Stomach smooth muscle (tissue), 2 donors: ENCODE data around the gene HP1BP3.
A peak's percentile ranks its signal among the peaks of the same experiment; 100 is the strongest.
"Not testable (repeated sequence)": the region's sequence is repeated elsewhere in the genome, so short reads cannot be mapped to it uniquely, and the experiment has no call there.

Experiments used
- H3K27ac ChIP-seq: one replicate; pipeline ENCODE4 v1.7.0; 2013; ENCODE audit warnings: mild to moderate bottlenecking, low read length, inconsistent platforms
- H3K27me3 ChIP-seq, 2 donors: one replicate each; pipeline ENCODE4 v1.7.0; 2013; ENCODE audit warnings: low read length in 2 of 2; ENCODE audit not compliant: insufficient read depth in 2 of 2, control insufficient read depth in 1 of 2
- H3K36me3 ChIP-seq, 2 donors: one replicate each; pipeline ENCODE4 v1.7.0; 2013; ENCODE audit warnings: low read length in 2 of 2; ENCODE audit not compliant: control insufficient read depth in 2 of 2, insufficient read depth in 2 of 2
- H3K4me1 ChIP-seq: one replicate; pipeline ENCODE4 v1.7.0; 2013; ENCODE audit warnings: low read length; ENCODE audit not compliant: control insufficient read depth, insufficient read depth
- H3K4me3 ChIP-seq, 2 donors: one replicate each; pipeline ENCODE4 v1.7.0; 2013; ENCODE audit warnings: low read length in 2 of 2
- H3K9ac ChIP-seq, 2 donors: one replicate each; pipeline ENCODE4 v1.7.0; 2013; ENCODE audit warnings: low read length in 2 of 2, mild to moderate bottlenecking in 1 of 2
- H3K9me3 ChIP-seq, 2 donors: one replicate each; pipeline ENCODE4 v1.7.0; 2013; ENCODE audit warnings: low read length in 2 of 2; ENCODE audit not compliant: control insufficient read depth in 2 of 2
- donor health status: healthy.
- donor health status: Pancreatic carcinoma.

HP1BP3 gene

DNA sequence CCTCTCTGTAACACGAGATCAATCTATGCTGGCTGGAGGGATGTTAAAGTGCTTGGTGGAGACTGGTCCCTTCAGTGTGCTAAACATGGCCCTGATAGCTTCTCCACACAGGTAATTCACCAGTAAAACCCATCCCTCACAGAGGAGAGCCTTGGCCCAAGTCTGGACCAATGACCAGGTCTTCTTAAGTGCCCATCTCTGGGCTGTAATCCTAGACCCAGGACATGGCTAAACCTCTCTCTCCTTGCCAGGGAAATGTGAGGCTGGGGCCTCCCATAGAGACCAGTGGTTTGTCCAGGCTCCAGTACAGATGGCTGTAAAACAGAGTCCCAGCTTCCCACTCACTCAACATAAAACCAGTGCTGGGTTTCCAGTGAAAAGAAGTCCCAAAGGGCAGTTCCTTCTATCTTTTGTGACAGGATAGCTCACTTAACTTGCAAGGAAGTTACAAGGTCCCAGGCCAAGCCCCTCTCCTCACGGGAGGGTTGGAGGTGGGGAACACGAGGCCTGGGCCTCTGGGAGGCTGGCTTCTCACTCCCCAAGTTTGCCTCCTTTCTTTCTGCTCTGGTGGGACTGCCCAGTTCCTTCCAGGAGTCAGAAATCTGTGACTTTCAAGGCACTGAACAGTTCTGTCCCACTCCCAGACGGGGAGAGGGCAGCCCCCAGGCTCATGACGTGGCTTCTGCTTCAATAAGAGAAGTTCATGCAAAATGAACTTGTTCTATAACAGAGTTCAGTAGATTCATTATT is 67.1 kb downstream of the HP1BP3 start:
- Histone ChIP-seq H3K4me3 (no peak overlapping the region), H3K36me3 (no peaks in the 10 kb centered on the region)

DNA sequence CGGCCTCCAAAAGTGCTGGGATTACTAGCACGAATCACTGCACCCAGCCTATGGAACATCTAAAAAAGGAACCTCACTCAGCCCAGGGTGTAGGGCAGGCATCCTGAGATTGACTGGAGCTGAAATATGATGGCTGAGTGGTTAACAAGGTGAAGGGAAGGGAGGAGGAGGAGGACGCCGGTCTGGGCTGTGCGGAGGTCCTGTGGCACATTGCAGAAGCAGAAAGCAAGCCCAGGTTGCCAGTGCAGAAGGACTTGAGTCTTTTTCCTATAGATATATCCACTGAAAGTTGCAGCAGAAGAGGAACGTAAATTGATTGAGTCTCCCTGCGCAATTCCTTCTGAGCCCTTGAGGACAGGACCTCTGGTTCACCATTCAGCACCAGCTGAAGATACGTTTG is 67.8 kb downstream of the HP1BP3 start:
- Histone ChIP-seq H3K9me3 (no peaks in the 10 kb centered on the region), H3K27me3 (peaks cover 10 to 14% of the 10 kb centered on the region in 2 donors), H3K9ac (no peak overlapping the region)

More for the DNA sequence above, 67.1 kb downstream of the HP1BP3 start:
- no peaks in the 10 kb centered on the region for H3K9me3 ChIP-seq
- no peak overlapping the region for H3K9ac ChIP-seq
- peaks cover 11% of the 10 kb centered on the region for H3K4me1 ChIP-seq
- H3K27me3 ChIP-seq: peaks cover 10 to 14% of the 10 kb centered on the region in 2 donors
- no peak overlapping the region for H3K27ac ChIP-seq

DNA sequence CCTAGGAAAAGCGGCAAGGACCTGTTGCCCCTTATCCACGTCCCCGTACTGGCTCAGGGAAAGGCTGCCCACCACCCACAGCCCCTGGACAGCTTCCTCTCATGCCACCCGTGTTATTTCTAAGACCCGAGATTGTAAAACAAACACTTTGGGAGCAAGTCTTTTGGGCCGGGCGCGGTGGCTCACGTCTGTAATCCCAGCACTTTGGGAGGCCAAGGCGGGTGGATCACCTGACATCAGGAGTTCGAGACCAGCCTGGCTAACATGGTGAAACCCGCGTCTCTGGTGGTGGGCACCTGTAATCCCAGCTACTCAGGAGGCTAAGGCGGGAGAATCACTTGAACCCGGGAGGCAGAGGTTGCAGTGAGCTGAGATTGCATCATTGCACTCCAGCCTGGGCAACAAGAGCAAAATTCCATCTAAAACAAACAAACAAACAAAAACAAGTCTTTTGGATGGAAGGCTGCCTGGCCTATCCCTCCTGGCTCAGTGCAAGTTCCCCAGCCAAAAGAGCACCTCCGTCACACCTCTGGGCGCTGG is 68.7 kb downstream of the HP1BP3 start:
- Histone ChIP-seq H3K4me1 (peaks cover 11% of the 10 kb centered on the region), H3K27me3 (peaks cover 10 to 15% of the 10 kb centered on the region in 2 donors), H3K4me3 (peak overlapping the region in 1 of 2 donors; percentile 68)
- H3K9me3 ChIP-seq, H3K9ac ChIP-seq, H3K27ac ChIP-seq, H3K36me3 ChIP-seq: not testable (repeated sequence)

More for the DNA sequence above, 67.8 kb downstream of the HP1BP3 start:
- H3K36me3 ChIP-seq: no peaks in the 10 kb centered on the region
- no peak overlapping the region for H3K4me3 ChIP-seq
- no peak overlapping the region for H3K27ac ChIP-seq
- peaks cover 11% of the 10 kb centered on the region for H3K4me1 ChIP-seq

DNA sequence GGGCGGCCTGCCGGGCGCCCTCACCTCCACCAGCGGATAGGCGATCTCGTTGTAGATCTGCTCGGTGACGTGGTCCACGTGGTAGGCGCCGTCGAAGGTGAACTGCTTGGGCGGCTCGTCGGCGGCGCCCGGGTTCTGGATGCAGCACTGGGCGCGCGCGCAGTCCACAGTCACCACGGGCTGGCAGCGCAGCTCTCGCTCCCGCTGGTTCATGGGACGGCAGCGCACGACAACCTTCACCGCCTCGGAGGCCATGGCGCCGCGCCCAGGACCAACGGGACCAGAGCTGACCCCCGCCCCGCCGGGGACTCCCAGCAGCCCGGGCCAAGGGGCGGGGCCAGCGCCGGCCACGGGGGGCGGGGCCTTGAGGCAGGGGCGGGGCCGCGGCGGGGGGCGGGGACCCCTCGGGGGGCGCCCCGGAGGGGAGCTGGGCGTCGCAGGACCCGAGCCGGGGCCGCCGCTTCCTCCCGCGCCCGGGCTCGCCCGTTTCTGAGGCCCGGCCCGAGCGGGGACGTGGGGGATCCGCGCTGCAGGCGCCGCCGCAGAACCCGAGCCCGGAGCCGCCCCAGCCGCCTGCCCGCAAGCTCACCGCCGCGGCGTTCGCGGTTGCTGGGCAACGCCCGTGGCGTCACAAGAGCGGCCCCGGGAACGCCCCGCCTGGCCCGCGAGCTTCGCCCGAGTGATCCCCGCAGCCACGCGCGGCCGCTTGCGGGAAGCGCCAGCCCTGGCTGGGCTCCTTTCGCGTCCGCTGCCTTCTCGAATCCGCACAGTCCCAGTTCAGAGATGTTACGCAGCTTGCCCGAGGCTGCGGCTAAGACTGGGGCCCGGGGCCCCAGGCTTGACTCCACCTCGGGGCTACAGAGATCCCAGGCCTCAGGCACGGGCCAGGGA is 69.4 kb downstream of the HP1BP3 start, which contains the start of gene KIF17:
Gene KIF17 (minus strand): TSS at position 556 of the 891 bp plus-strand sequence. CDS start 301 bp downstream, at position 255.
- H3K9me3 ChIP-seq: no peaks in the 10 kb centered on the region
- no peak within 1 kb of the TSS for H3K9ac ChIP-seq
- no peak within 1 kb of the TSS for H3K27ac ChIP-seq
- H3K36me3 ChIP-seq: no peaks in the 10 kb centered on the region
- H3K4me3 ChIP-seq: peak within 1 kb of the TSS in 1 of 2 donors; percentile 68
- peaks cover 11% of the 10 kb centered on the region for H3K4me1 ChIP-seq
- H3K27me3 ChIP-seq: peaks cover 10 to 15% of the 10 kb centered on the region in 2 donors

DNA sequence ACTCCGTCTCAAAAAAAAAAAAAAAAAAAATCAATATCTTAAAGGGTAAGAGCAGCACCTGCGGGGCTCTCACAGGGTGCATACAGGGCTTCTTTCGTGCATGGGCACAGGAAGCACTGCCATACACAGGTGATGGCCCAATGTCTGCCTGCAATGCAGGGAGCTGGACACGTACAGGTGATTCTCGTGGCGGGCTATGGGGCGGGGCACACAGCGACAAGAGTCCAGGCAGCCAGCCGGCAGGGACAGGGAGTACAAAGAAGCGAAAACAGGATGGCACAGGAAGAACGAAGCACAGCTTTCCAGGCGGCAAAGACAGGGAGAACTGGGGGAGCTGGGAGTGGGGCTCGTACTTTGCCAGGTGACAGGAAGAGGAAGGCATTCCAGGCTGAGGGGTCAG is 70.9 kb downstream of the HP1BP3 start:
- Histone ChIP-seq H3K4me3 (no peak overlapping the region), H3K36me3 (no peaks in the 10 kb centered on the region), H3K9ac (no peak overlapping the region), H3K9me3 (no peaks in the 10 kb centered on the region), H3K27me3 (peaks cover 10 to 18% of the 10 kb centered on the region in 2 donors), H3K4me1 (peaks cover 11% of the 10 kb centered on the region), H3K27ac (no peak overlapping the region)

DNA sequence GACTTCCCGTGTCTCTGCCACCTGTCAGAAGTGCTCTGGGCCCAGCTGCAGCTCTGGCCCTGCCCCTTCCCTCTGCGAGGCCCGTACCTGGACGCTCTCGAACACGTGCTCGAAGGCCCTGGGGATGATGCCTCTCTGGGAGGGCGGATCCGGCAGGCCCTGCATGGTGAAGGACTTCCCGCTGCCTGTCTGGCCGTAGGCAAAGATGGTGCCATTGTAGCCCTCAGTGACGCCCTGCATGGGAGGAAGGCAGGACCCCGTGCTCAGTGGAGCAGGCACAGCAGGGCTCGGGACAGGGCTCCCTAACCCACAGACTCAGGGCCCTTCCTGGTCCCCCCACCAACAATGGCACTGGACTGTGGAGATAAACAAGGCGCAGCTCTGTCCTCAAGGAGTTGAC is 71.7 kb downstream of the HP1BP3 start:
- Histone ChIP-seq H3K27ac (no peak overlapping the region), H3K4me1 (peaks cover 11% of the 10 kb centered on the region), H3K4me3 (no peak overlapping the region), H3K27me3 (peaks cover 10 to 18% of the 10 kb centered on the region in 2 donors), H3K36me3 (no peaks in the 10 kb centered on the region), H3K9me3 (no peaks in the 10 kb centered on the region), H3K9ac (no peak overlapping the region)

DNA sequence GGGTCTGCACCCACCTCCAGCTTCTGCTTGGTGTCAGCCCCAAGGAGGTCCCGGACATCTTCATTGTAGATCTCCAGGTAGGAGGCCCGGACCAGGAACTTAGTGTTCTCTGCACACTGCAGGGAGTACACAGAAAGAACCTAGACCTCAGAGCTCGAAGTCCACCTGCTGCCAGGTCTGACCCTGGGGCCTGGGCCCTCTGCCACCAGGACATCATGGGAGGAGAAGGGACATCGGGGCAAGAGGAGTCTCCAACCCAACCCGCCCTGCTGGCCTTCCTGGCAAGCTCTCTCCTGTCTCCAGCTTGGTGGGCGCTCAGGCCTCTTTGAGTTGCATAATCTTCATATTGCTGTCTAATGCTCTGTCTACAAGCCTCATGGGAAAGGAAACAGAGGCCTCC is 73.7 kb downstream of the HP1BP3 start:
- Histone ChIP-seq H3K27me3 (peaks cover 10 to 22% of the 10 kb centered on the region in 2 donors), H3K9me3 (no peaks in the 10 kb centered on the region), H3K27ac (no peak overlapping the region), H3K36me3 (no peaks in the 10 kb centered on the region), H3K4me3 (no peak overlapping the region), H3K9ac (no peak overlapping the region), H3K4me1 (peaks cover 11% of the 10 kb centered on the region)

DNA sequence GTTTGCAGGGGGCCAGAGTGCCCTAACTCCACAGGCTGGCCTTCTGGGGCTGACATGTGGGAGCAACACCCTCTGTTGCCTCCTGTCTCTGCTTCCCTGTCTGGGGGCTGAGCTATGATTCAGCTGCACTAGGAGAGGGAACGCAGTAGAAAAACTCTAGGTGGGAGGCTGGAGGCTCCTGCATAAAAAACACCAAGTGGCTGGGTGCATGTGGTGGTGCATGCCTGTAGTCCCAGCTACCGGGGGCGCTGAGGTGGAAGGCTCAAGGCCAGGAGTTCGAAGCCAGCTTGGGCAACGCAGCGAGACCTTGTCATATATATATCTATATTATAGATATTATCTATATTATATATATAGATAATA is 74.9 kb downstream of the HP1BP3 start:
- Histone ChIP-seq H3K4me1 (peaks cover 2% of the 10 kb centered on the region), H3K27ac (no peak overlapping the region), H3K4me3 (no peak overlapping the region), H3K9ac (no peak overlapping the region), H3K27me3 (peaks cover 9 to 22% of the 10 kb centered on the region in 2 donors), H3K9me3 (no peaks in the 10 kb centered on the region), H3K36me3 (no peaks in the 10 kb centered on the region)

DNA sequence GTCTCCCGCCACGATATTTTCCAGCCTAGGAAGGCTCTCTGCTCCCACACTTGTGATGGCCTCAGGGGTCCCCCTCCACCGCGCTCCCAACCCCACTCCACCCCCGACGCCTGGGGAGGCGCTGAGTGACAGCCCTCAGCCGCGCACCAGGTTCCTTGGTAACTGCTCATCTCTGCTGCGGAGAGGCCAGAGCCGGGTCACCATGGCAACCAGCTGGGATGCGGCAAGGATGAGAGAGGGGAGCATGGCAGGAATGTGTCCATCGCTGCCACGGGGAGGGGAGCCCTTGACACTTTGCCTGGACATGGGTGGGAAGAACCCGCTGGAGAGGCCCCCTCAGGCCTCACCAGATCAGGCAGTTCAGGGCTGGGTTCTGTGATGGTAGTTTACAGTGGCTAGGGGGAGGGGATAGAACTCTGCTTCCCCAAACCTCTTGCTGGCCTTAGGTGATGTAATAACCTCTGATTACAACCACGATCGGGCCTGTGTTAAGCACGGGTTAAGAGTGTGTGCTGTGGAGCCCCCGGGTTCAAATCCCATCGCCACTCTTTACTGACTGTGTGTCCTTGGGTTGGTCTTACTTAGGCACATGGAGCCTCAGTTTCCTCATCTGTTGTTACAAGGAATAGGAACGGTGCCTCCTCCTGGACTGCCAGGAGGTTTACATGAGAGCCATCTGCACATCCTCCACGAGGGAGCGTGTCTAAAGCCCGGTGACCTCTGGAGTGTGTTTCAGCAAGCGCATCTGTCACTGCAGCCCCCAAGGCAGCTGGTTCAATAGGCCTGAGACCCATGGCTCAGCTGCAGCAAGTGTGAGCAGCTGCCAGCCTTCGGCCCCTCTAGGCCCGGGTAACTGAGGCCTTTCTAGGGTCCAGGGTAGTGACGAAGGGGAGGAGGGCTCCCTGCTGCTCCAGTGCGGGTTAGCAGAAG is 75.6 kb downstream of the HP1BP3 start:
- Histone ChIP-seq H3K36me3 (no peaks in the 10 kb centered on the region), H3K4me3 (no peak overlapping the region), H3K9ac (no peak overlapping the region), H3K9me3 (no peaks in the 10 kb centered on the region), H3K4me1 (no peaks in the 10 kb centered on the region), H3K27ac (no peak overlapping the region), H3K27me3 (peaks cover 4 to 19% of the 10 kb centered on the region in 2 donors)
